GM23248 (cell line): ENCODE measurements around the gene METTL5.

ENCODE experiments used
- EZH2 ChIP-seq: fragments of 200-600 bp; sonication (generic); IDR thresholded peaks from 2 replicates; pipeline ENCODE4 v1.6.1; 2018; ENCODE audit warnings: antibody characterized with exemption, mild to moderate bottlenecking; ENCODE audit not compliant: insufficient read depth, poor library complexity, severe bottlenecking
- EZH2phosphoT487 ChIP-seq: fragments of 200-600 bp; sonication (generic); IDR thresholded peaks from 2 replicates; pipeline ENCODE4 v1.6.1; 2018; ENCODE audit warnings: antibody characterized with exemption, moderate library complexity, mild to moderate bottlenecking, low read depth; ENCODE audit not compliant: insufficient read depth

DNA sequence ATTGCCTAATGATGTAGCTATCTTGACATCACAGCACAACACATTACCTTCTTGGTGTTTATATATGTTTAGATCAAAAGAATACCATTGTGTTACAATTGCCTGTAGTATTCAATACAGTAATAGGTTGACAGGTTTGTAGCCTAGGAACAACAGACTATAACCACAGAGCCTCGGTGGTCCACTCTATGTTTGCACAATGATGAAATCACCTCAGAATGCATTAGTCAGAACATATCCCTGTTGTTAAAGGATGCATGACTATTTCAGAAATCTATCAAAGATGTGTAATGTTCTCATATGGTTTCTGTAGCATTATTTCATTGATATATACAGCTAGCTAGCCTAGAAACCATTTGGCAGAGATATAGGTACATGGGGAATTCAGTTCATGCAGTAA, 8.9 kb downstream of the METTL5 start:
- TF ChIP-seq EZH2 (no peak), EZH2phosphoT487 (no peak)
